RWPE2 (cell line): ENCODE data around the gene UBE2E3.
A peak's percentile ranks its signal among the peaks of the same experiment; 100 is the strongest.

Source experiments
- ATAC-seq: fragments of 200-7000 bp; cut with Tn5 transposase; 3 replicates; pipeline ENCODE4 v1.9.1; 2021; ENCODE audit warnings: low read depth
- DNase-seq: peaks from one replicate; pipeline ENCODE4 v3.0.0-alpha.2; 2020; ENCODE audit warnings: low spot score
- H3K27ac ChIP-seq: fragments of 450-650 bp; 2 replicates; pipeline ENCODE4 v1.5.1; 2017; ENCODE audit warnings: mild to moderate bottlenecking; ENCODE audit not compliant: poor library complexity, severe bottlenecking
- H3K27me3 ChIP-seq: fragments of 250-450 bp; sonication (Bioruptor Pico); 2 replicates; pipeline ENCODE4 v1.5.1; 2021; ENCODE audit warnings: mild to moderate bottlenecking, moderate library complexity; ENCODE audit not compliant: insufficient read depth, poor library complexity, severe bottlenecking
- H3K36me3 ChIP-seq: fragments of 250-450 bp; sonication (Bioruptor Pico); 2 replicates; pipeline ENCODE4 v1.5.1; 2020; ENCODE audit warnings: low read depth, mild to moderate bottlenecking, moderate library complexity
- H3K4me1 ChIP-seq: fragments of 250-450 bp; sonication (Bioruptor Pico); 2 replicates; pipeline ENCODE4 v1.5.1; 2021; ENCODE audit warnings: mild to moderate bottlenecking, moderate library complexity; ENCODE audit not compliant: insufficient read depth, poor library complexity, severe bottlenecking
- H3K4me3 ChIP-seq: fragments of 250-450 bp; sonication (Bioruptor Pico); 2 replicates; pipeline ENCODE4 v1.5.1; 2021; ENCODE audit warnings: mild to moderate bottlenecking, moderate library complexity; ENCODE audit not compliant: severe bottlenecking
- H3K9me3 ChIP-seq: fragments of 250-450 bp; sonication (Bioruptor Pico); 2 replicates; pipeline ENCODE4 v1.5.1; 2021; ENCODE audit warnings: mild to moderate bottlenecking, moderate library complexity; ENCODE audit not compliant: severe bottlenecking
- CTCF ChIP-seq: fragments of 450-650 bp; IDR thresholded peaks from one replicate; pipeline ENCODE4 v1.5.1; 2017; ENCODE audit warnings: mild to moderate bottlenecking, moderate library complexity; ENCODE audit not compliant: poor library complexity, severe bottlenecking

UBE2E3 gene

GRCh38 chr2:180960982-180961381 is 19.4 kb upstream of the UBE2E3 start:
- Histone ChIP-seq H3K27me3 (no peaks in the 10 kb centered on the region), H3K9me3 (no peaks in the 10 kb centered on the region), H3K4me1 (peaks cover 14% of the 10 kb centered on the region), H3K4me3 (no peak overlapping the region), H3K27ac (no peak overlapping the region), H3K36me3 (no peaks in the 10 kb centered on the region)
- ATAC-seq (no peak), DNase-seq (no peak)
- no peak for TF ChIP-seq CTCF

GRCh38 chr2:180962727-180963314 is 17.6 kb upstream of the UBE2E3 start:
- DNase-seq (no peak), ATAC-seq (peak; percentile 53)
- TF ChIP-seq CTCF, result no peak
- no peaks in the 10 kb centered on the region for H3K9me3 ChIP-seq
- H3K27me3 ChIP-seq, result no peaks in the 10 kb centered on the region
- no peak overlapping the region for H3K4me3 ChIP-seq
- no peaks in the 10 kb centered on the region for H3K36me3 ChIP-seq
- no peak overlapping the region for H3K27ac ChIP-seq
- H3K4me1 ChIP-seq, result peaks cover 14% of the 10 kb centered on the region

GRCh38 chr2:180966378-180966777 is 14.0 kb upstream of the UBE2E3 start:
- no peaks in the 10 kb centered on the region for H3K27me3 ChIP-seq
- no peak for TF ChIP-seq CTCF
- H3K4me3 ChIP-seq, result no peak overlapping the region
- H3K36me3 ChIP-seq, result no peaks in the 10 kb centered on the region
- no peaks in the 10 kb centered on the region for H3K9me3 ChIP-seq
- no peak for ATAC-seq
- peaks cover 14% of the 10 kb centered on the region for H3K4me1 ChIP-seq
- DNase-seq, result no peak
- no peak overlapping the region for H3K27ac ChIP-seq

- no peak for TF ChIP-seq CTCF
- Histone ChIP-seq H3K9me3 (no peaks in the 10 kb centered on the region), H3K4me3 (no peak overlapping the region), H3K36me3 (no peaks in the 10 kb centered on the region), H3K4me1 (no peaks in the 10 kb centered on the region), H3K27me3 (no peaks in the 10 kb centered on the region), H3K27ac (no peak overlapping the region)
- DNase-seq, result no peak
- ATAC-seq, result no peak
These were observed 11.3 kb upstream of the UBE2E3 start for GRCh38 chr2:180969124-180969523.

GRCh38 chr2:180970016-180970415 is 10.4 kb upstream of the UBE2E3 start:
- Histone ChIP-seq H3K36me3 (no peaks in the 10 kb centered on the region), H3K27ac (no peak overlapping the region), H3K27me3 (no peaks in the 10 kb centered on the region), H3K4me3 (no peak overlapping the region), H3K9me3 (no peaks in the 10 kb centered on the region), H3K4me1 (no peaks in the 10 kb centered on the region)
- no peak for ATAC-seq
- TF ChIP-seq CTCF, result no peak
- DNase-seq, result no peak
